Vagina (tissue), 2 donors: ENCODE data around the gene TTLL11.

Experiments
- POLR2A ChIP-seq, 2 donors: fragments of 450-650 bp; IDR thresholded peaks; one replicate each; pipeline ENCODE4 v1.6.1; 2017; ENCODE audit warnings: antibody characterized with exemption in 2 of 2, mild to moderate bottlenecking in 2 of 2, moderate library complexity in 2 of 2
- POLR2AphosphoS5 ChIP-seq, 2 donors: sonication (generic); formaldehyde crosslinking; IDR thresholded peaks; one replicate each; pipeline ENCODE4 v1.9.0; 2017; ENCODE audit warnings: antibody characterized with exemption in 2 of 2, mild to moderate bottlenecking in 2 of 2, low read depth in 1 of 2; ENCODE audit not compliant: insufficient read depth in 1 of 2
- TF ChIP-seq, protein P1 (sequence below), 3 experiments: fragments of 450-650 bp in 2 of 3; fragments of 200-600 bp in 1 of 3; sonication (generic) in 1 of 3; IDR thresholded peaks; one replicate each; pipeline ENCODE4 v1.5.1; 2017 to 2019; ENCODE audit warnings: antibody characterized with exemption in 3 of 3, mild to moderate bottlenecking in 2 of 3, moderate library complexity in 2 of 3

GRCh38 chr9:121821326-121821725, 271.8 kb downstream of the TTLL11 start:
- TF ChIP-seq POLR2A (IDR thresholded peaks at IDR 0.05) (no peak), POLR2AphosphoS5 (IDR thresholded peaks at IDR 0.05; ENCODE audit: insufficient read depth in 1 of 2, low read depth in 1 of 2) (no peak)
- TF ChIP-seq, protein P1, sequence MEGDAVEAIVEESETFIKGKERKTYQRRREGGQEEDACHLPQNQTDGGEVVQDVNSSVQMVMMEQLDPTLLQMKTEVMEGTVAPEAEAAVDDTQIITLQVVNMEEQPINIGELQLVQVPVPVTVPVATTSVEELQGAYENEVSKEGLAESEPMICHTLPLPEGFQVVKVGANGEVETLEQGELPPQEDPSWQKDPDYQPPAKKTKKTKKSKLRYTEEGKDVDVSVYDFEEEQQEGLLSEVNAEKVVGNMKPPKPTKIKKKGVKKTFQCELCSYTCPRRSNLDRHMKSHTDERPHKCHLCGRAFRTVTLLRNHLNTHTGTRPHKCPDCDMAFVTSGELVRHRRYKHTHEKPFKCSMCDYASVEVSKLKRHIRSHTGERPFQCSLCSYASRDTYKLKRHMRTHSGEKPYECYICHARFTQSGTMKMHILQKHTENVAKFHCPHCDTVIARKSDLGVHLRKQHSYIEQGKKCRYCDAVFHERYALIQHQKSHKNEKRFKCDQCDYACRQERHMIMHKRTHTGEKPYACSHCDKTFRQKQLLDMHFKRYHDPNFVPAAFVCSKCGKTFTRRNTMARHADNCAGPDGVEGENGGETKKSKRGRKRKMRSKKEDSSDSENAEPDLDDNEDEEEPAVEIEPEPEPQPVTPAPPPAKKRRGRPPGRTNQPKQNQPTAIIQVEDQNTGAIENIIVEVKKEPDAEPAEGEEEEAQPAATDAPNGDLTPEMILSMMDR (IDR thresholded peaks at IDR 0.05), result no peak
